HG03175 (cell line): Measurements from ENCODE around the gene C2orf74.
"Not testable (repeated sequence)": the region's sequence is repeated elsewhere in the genome, so short reads cannot be mapped to it uniquely, and the experiment has no call there.

Experiments used
- ATAC-seq: cut with Tn5 transposase; IDR thresholded peaks from one replicate; pipeline ENCODE4 v1.9.1; 2021; ENCODE audit warnings: mild to moderate bottlenecking, moderate library complexity; ENCODE audit not compliant: unreplicated experiment

The C2orf74 gene

GRCh38 chr2:61161888-61162287 lies at the start of gene C2orf74:
C2orf74 (plus strand) TSS chr2:61162188; CDS start chr2:61162515, 327 bp downstream.
- no peak for ATAC-seq

- ATAC-seq: no peak
Measured at GRCh38 chr2:61114147-61114546, 47.8 kb upstream of the C2orf74 start.

- ATAC-seq: no peak
Measured at GRCh38 chr2:61116302-61116701, 45.7 kb upstream of the C2orf74 start.

- no peak for ATAC-seq
Measured at GRCh38 chr2:61117534-61117933, 44.5 kb upstream of the C2orf74 start.

GRCh38 chr2:61125123-61125710 lies 36.8 kb upstream of the C2orf74 start:
- ATAC-seq: no peak

- ATAC-seq: no peak
Measured at GRCh38 chr2:61125798-61126197, 36.2 kb upstream of the C2orf74 start.

- not testable (repeated sequence) for ATAC-seq
Measured at GRCh38 chr2:61128122-61128521, 33.9 kb upstream of the C2orf74 start.

GRCh38 chr2:61134141-61134540 lies 27.8 kb upstream of the C2orf74 start:
- ATAC-seq: no peak

GRCh38 chr2:61135510-61135909 lies 26.5 kb upstream of the C2orf74 start:
- no peak for ATAC-seq

- no peak for ATAC-seq
Measured at GRCh38 chr2:61138859-61139258, 23.1 kb upstream of the C2orf74 start.

GRCh38 chr2:61141151-61141550 lies 20.8 kb upstream of the C2orf74 start:
- ATAC-seq: no peak

GRCh38 chr2:61144697-61145268 lies 17.2 kb upstream of the C2orf74 start:
- ATAC-seq: peak; percentile 91

- no peak for ATAC-seq
Measured at GRCh38 chr2:61145990-61146389, 16.0 kb upstream of the C2orf74 start.

GRCh38 chr2:61148091-61148490 lies 13.9 kb upstream of the C2orf74 start:
- ATAC-seq: not testable (repeated sequence)

GRCh38 chr2:61149074-61149473 lies 12.9 kb upstream of the C2orf74 start:
- ATAC-seq: no peak

GRCh38 chr2:61151436-61151835 lies 10.6 kb upstream of the C2orf74 start:
- no peak for ATAC-seq

GRCh38 chr2:61157371-61158003 lies 4.5 kb upstream of the C2orf74 start:
- ATAC-seq: no peak

GRCh38 chr2:61158356-61158955 lies 3.5 kb upstream of the C2orf74 start:
- no peak for ATAC-seq

- ATAC-seq: no peak
Measured at GRCh38 chr2:61162721-61163120, 733 bp downstream of the C2orf74 start.

GRCh38 chr2:61165082-61165481 lies 3.1 kb downstream of the C2orf74 start:
- ATAC-seq: not testable (repeated sequence)

- no peak for ATAC-seq
Measured at GRCh38 chr2:61165946-61166345, 4.0 kb downstream of the C2orf74 start.

- ATAC-seq: no peak
Measured at GRCh38 chr2:61167579-61167978, 5.6 kb downstream of the C2orf74 start.
